A549 (cell line): ENCODE results near the gene PBX1.

Experiments used
- CTCF ChIP-seq: fragments of >200 bp; sonication (Bioruptor Twin); formaldehyde crosslinking; IDR thresholded peaks from 3 replicates; pipeline ENCODE4 v1.5.1; 2016
- EHMT2 ChIP-seq: fragments of 200-600 bp; sonication (generic); IDR thresholded peaks from 2 replicates; pipeline ENCODE4 v1.6.1; 2016; ENCODE audit warnings: antibody characterized with exemption, low read depth, mild to moderate bottlenecking, moderate library complexity
- ELK1 ChIP-seq: fragments of 150-350 bp; IDR thresholded peaks from 2 replicates; pipeline ENCODE4 v1.6.1; 2014; ENCODE audit warnings: low read depth, mild to moderate bottlenecking, low read length
- EP300 ChIP-seq, 2 experiments: fragments of >200 bp; sonication (Bioruptor Twin); formaldehyde crosslinking; IDR thresholded peaks; 2 replicates in 1 of 2; 3 replicates in 1 of 2; pipeline ENCODE4 v1.6.1; 2016 to 2017
- HDAC2 ChIP-seq: fragments of 200-600 bp; sonication (generic); IDR thresholded peaks from 2 replicates; pipeline ENCODE4 v1.6.1; 2016
- MAFK ChIP-seq: fragments of 450-650 bp; IDR thresholded peaks from 2 replicates; pipeline ENCODE4 v1.6.1; 2014; ENCODE audit not compliant: partially characterized antibody
- MAX ChIP-seq: IDR thresholded peaks from 2 replicates; pipeline ENCODE4 v1.6.1; 2012
- POLR2A ChIP-seq: IDR thresholded peaks from 2 replicates; pipeline ENCODE4 v1.6.1; 2012; ENCODE audit warnings: mild to moderate bottlenecking, low read length
- RAD21 ChIP-seq, 2 experiments: fragments of >200 bp in 1 of 2; sonication (Bioruptor Twin) in 1 of 2; formaldehyde crosslinking in 1 of 2; IDR thresholded peaks in 1 of 2; conservative IDR thresholded peaks in 1 of 2; 2 replicates in 1 of 2; 3 replicates in 1 of 2; pipeline ENCODE4 v1.6.1; 2012 to 2018; ENCODE audit warnings: inconsistent platforms in 1 of 2
- RFX5 ChIP-seq: fragments of 450-650 bp; IDR thresholded peaks from 2 replicates; pipeline ENCODE4 v1.7.1; 2014; ENCODE audit warnings: antibody characterized with exemption, mild to moderate bottlenecking, moderate library complexity
- TP53 ChIP-seq: fragments of 250-450 bp; sonication (Bioruptor Pico); IDR thresholded peaks from 2 replicates; pipeline ENCODE4 v1.5.0; 2021; ENCODE audit warnings: mild to moderate bottlenecking, moderate library complexity
- USF2 ChIP-seq: fragments of 450-650 bp; IDR thresholded peaks from 2 replicates; pipeline ENCODE4 v1.6.1; 2014; ENCODE audit warnings: antibody characterized with exemption

- no peak for TF ChIP-seq POLR2A
- no peak for TF ChIP-seq EP300 (IDR thresholded peaks at IDR 0.05)
- no peak for TF ChIP-seq USF2
- no peak for TF ChIP-seq RFX5
- no peak for TF ChIP-seq CTCF
- TF ChIP-seq ELK1 = no peak
- no peak for TF ChIP-seq HDAC2
- TF ChIP-seq TP53 (CRISPR knock-in tag) = no peak
- no peak for TF ChIP-seq RAD21 (conservative IDR thresholded peaks at IDR 0.05 in 1 of 2, IDR thresholded peaks at IDR 0.05 in 1 of 2)
- TF ChIP-seq MAX = no peak
- TF ChIP-seq MAFK = no peak
- TF ChIP-seq EHMT2 = no peak
These were observed 37.2 kb downstream of the PBX1 start for GRCh38 chr1:164596172-164596571.
